ENCODE results near the gene PRTG. TPM values are rescaled to one million over a fixed set of nuclear protein-coding genes. Genes with fewer than 3 reads are reported as not detected.

Gene PRTG
- total and polyA plus RNA-seq, 12 donors, result 0.40 to 4.3 (median 2.8) TPM

GRCh38 chr15:55676507-55676906 is 66.4 kb downstream of the PRTG start:
- Histone ChIP-seq H3K9me3 (replicated peaks in 1 of 3) (no peaks in the 10 kb centered on the region), H3K4me3 (no peak overlapping the region), H3K27ac (no peak overlapping the region), H3K36me3 (replicated peaks in 1 of 2) (no peaks in the 10 kb centered on the region), H3K4me1 (replicated peaks in 1 of 2) (no peaks in the 10 kb centered on the region), H3K27me3 (no peaks in the 10 kb centered on the region)
- no peak for DNase-seq
- intact Hi-C loops (cut with DNase I), result no loop called here
- TF ChIP-seq POLR2A (IDR thresholded peaks at IDR 0.05), result no peak
- whole genome bisulfite sequencing, 4 donors, result 87 to 94% (median 90%) methylated on average over 2 of the region's 2 CpGs

- intact Hi-C loops (cut with DNase I), result no loop called here
- Histone ChIP-seq H3K4me1 (replicated peaks in 1 of 2) (no peaks in the 10 kb centered on the region), H3K27me3 (no peaks in the 10 kb centered on the region), H3K36me3 (replicated peaks in 1 of 2) (no peaks in the 10 kb centered on the region), H3K4me3 (no peak overlapping the region), H3K9me3 (replicated peaks in 1 of 3) (no peaks in the 10 kb centered on the region), H3K27ac (no peak overlapping the region)
- DNase-seq, result no peak
- TF ChIP-seq POLR2A (IDR thresholded peaks at IDR 0.05), result no peak
- TF ChIP-seq, protein P1, sequence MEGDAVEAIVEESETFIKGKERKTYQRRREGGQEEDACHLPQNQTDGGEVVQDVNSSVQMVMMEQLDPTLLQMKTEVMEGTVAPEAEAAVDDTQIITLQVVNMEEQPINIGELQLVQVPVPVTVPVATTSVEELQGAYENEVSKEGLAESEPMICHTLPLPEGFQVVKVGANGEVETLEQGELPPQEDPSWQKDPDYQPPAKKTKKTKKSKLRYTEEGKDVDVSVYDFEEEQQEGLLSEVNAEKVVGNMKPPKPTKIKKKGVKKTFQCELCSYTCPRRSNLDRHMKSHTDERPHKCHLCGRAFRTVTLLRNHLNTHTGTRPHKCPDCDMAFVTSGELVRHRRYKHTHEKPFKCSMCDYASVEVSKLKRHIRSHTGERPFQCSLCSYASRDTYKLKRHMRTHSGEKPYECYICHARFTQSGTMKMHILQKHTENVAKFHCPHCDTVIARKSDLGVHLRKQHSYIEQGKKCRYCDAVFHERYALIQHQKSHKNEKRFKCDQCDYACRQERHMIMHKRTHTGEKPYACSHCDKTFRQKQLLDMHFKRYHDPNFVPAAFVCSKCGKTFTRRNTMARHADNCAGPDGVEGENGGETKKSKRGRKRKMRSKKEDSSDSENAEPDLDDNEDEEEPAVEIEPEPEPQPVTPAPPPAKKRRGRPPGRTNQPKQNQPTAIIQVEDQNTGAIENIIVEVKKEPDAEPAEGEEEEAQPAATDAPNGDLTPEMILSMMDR (IDR thresholded peaks at IDR 0.05), result no peak
- WGBS, 4 donors, result 90 to 97% (median 96%) methylated on average over 10 of the region's 10 CpGs
These were observed 69.7 kb downstream of the PRTG start for GRCh38 chr15:55673287-55673686.

DNA sequence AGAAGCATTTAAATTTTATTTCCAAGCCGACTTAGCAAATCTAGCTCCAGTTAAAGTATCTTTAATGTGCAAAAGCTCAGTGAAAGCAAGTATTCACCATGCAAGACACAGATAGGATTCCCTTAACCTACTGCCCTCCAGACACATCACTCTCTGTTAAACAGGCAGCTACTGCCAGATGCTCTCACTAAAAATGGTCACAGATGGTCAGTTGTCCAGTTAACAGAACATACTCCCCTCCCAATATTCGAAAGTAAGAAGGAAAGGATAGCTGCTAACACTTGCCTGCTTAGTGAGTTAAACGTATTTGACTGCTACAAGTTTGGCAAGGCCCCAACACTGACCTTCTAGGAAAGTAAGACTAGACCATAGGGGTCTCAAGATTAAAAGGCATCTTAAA is 73.7 kb downstream of the PRTG start:
- Histone ChIP-seq H3K36me3 (replicated peaks in 1 of 2) (no peaks in the 10 kb centered on the region), H3K4me3 (no peak overlapping the region), H3K9me3 (replicated peaks in 1 of 3) (no peaks in the 10 kb centered on the region), H3K27me3 (no peaks in the 10 kb centered on the region), H3K4me1 (replicated peaks in 1 of 2) (no peaks in the 10 kb centered on the region), H3K27ac (no peak overlapping the region)
- 57 to 72% (median 63%) methylated on average over 3 of the region's 3 CpGs for WGBS, 4 donors
- intact Hi-C loops (cut with DNase I), result no loop called here
- DNase-seq, result no peak
- TF ChIP-seq, protein P1 (IDR thresholded peaks at IDR 0.05), result no peak
- TF ChIP-seq POLR2A (IDR thresholded peaks at IDR 0.05), result no peak

GRCh38 chr15:55665605-55666227 is 77.2 kb downstream of the PRTG start:
- no peak for DNase-seq
- H3K36me3 ChIP-seq (replicated peaks in 1 of 2), result no peaks in the 10 kb centered on the region
- TF ChIP-seq, protein P1 (IDR thresholded peaks at IDR 0.05), result no peak
- no peak for TF ChIP-seq POLR2A (IDR thresholded peaks at IDR 0.05)

DNA sequence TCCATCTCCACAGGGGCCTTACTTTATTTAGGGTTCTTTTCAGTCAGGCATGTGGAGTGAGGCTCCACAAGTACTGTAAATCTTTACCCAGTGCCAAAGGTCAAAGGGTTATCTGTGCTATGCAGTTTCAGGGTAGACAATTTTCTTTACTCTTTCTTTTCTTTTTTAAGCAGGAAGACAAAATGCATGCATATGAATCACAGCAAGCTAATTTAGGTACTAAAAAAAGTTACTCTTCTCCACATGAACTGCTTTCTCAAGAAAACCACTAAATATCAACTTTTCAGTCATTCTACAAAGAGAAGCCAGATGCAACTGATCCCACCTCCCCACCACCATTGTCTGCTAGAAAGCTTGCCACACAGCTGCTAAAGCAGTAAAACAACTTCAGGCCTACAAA is 81.5 kb downstream of the PRTG start:
- H3K4me1 ChIP-seq (replicated peaks in 1 of 2), result no peaks in the 10 kb centered on the region
- H3K36me3 ChIP-seq (replicated peaks in 1 of 2), result no peaks in the 10 kb centered on the region
- H3K27ac ChIP-seq, result no peak overlapping the region
- no peak for TF ChIP-seq POLR2A (IDR thresholded peaks at IDR 0.05)
- TF ChIP-seq, protein P1 (IDR thresholded peaks at IDR 0.05), result no peak
- H3K4me3 ChIP-seq, result no peak overlapping the region
- intact Hi-C loops (cut with DNase I), result no loop called here
- no peaks in the 10 kb centered on the region for H3K27me3 ChIP-seq
- no peak for DNase-seq
- no peaks in the 10 kb centered on the region for H3K9me3 ChIP-seq (replicated peaks in 1 of 3)

More at GRCh38 chr15:55665605-55666227, 77.2 kb downstream of the PRTG start:
- Histone ChIP-seq H3K27ac (no peak overlapping the region), H3K4me1 (replicated peaks in 1 of 2) (no peaks in the 10 kb centered on the region), H3K4me3 (no peak overlapping the region), H3K27me3 (no peaks in the 10 kb centered on the region), H3K9me3 (replicated peaks in 1 of 3) (no peaks in the 10 kb centered on the region)
- WGBS, 4 donors, result 86 to 91% (median 90%) methylated on average over 4 of the region's 4 CpGs
- intact Hi-C loops (cut with DNase I), result no loop called here

Data from adrenal gland (tissue), 12 donors.